ENCODE results near the gene MMP15. TPM values are rescaled to one million over a fixed set of nuclear protein-coding genes. Genes with fewer than 3 reads are reported as not detected.

The MMP15 gene
- total and polyA plus RNA-seq, 11 donors, result 22.1 to 84.7 (median 60.8) TPM

GRCh38 chr16:58051821-58052603 is 26.5 kb downstream of the MMP15 start:
- no peaks in the 10 kb centered on the region for H3K36me3 ChIP-seq
- H3K27ac ChIP-seq, result no peak overlapping the region
- WGBS, 4 donors, result 56 to 77% (median 70%) methylated on average over 5 to 10 of the region's 10 CpGs
- H3K27me3 ChIP-seq, result no peaks in the 10 kb centered on the region
- H3K4me1 ChIP-seq, result peaks cover under 1 to 42% (median 27%) of the 10 kb centered on the region in 12 donors
- DNase-seq (no peak), ATAC-seq (no peak)
- intact Hi-C loops (cut with DNase I), result no loop called here
- H3K9me3 ChIP-seq, result no peaks in the 10 kb centered on the region
- TF ChIP-seq POLR2A (IDR thresholded peaks at IDR 0.05) (no peak), CTCF (IDR thresholded peaks at IDR 0.05) (no peak)
- H3K4me3 ChIP-seq, result no peak overlapping the region

GRCh38 chr16:58053682-58054005 is 28.1 kb downstream of the MMP15 start:
- intact Hi-C loops (cut with DNase I), result no loop called here

GRCh38 chr16:58054289-58054688 is 28.7 kb downstream of the MMP15 start:
- Histone ChIP-seq H3K27me3 (no peaks in the 10 kb centered on the region), H3K4me3 (no peak overlapping the region), H3K27ac (no peak overlapping the region), H3K4me1 (peaks cover 0 to 19% (median 6%) of the 10 kb centered on the region in 12 donors), H3K36me3 (no peaks in the 10 kb centered on the region), H3K9me3 (no peaks in the 10 kb centered on the region)
- WGBS, 4 donors, result 84 to 89% (median 88%) methylated on average over 10 of the region's 10 CpGs
- TF ChIP-seq POLR2A (IDR thresholded peaks at IDR 0.05) (no peak), CTCF (IDR thresholded peaks at IDR 0.05) (no peak)
- ATAC-seq (no peak), DNase-seq (no peak)
- intact Hi-C loops (cut with DNase I), result no loop called here

More at GRCh38 chr16:58053682-58054005, 28.1 kb downstream of the MMP15 start:
- no peaks in the 10 kb centered on the region for H3K36me3 ChIP-seq
- no peak overlapping the region for H3K27ac ChIP-seq
- DNase-seq (no peak), ATAC-seq (no peak)
- H3K4me3 ChIP-seq, result no peak overlapping the region
- no peaks in the 10 kb centered on the region for H3K27me3 ChIP-seq
- H3K4me1 ChIP-seq, result peaks cover 0 to 26% (median 11%) of the 10 kb centered on the region in 12 donors
- TF ChIP-seq POLR2A (IDR thresholded peaks at IDR 0.05) (no peak), CTCF (IDR thresholded peaks at IDR 0.05) (no peak)
- 92 to 99% (median 97%) methylated on average over 5 of the region's 5 CpGs for WGBS, 4 donors
- no peaks in the 10 kb centered on the region for H3K9me3 ChIP-seq

- ATAC-seq, result no peak
- no peaks in the 10 kb centered on the region for H3K9me3 ChIP-seq
Observed at GRCh38 chr16:58056580-58056979, 31.0 kb downstream of the MMP15 start.

More at GRCh38 chr16:58056580-58056979, 31.0 kb downstream of the MMP15 start:
- TF ChIP-seq POLR2A (IDR thresholded peaks at IDR 0.05) (no peak), CTCF (IDR thresholded peaks at IDR 0.05) (no peak)
- no peaks in the 10 kb centered on the region for H3K36me3 ChIP-seq
- H3K4me1 ChIP-seq, result peaks cover 0 to 9% (median 0%) of the 10 kb centered on the region in 12 donors
- H3K4me3 ChIP-seq, result no peak overlapping the region
- no peak for DNase-seq
- H3K27ac ChIP-seq, result no peak overlapping the region
- H3K27me3 ChIP-seq, result no peaks in the 10 kb centered on the region
- 53 to 58% (median 54%) methylated on average over 5 of the region's 5 CpGs for WGBS, 4 donors
- intact Hi-C loops (cut with DNase I), result no loop called here

All from heart left ventricle (tissue), 16 donors.